ENCODE measurements around the gene GAGE12E. TPM values are rescaled to one million over a fixed set of nuclear protein-coding genes. Genes with fewer than 3 reads are reported as not detected.
"Not testable (repeated sequence)": the region's sequence is repeated elsewhere in the genome, so short reads cannot be mapped to it uniquely, and the experiment has no call there.

The GAGE12E gene
- total RNA-seq: not detected

- H3K27ac Mint-ChIP-seq; H3K4me1 Mint-ChIP-seq; H3K4me3 Mint-ChIP-seq; CTCF ChIA-PET; H3K9me3 Mint-ChIP-seq (ENCODE audit: low read depth); DNase-seq; ATAC-seq; H3K36me3 Mint-ChIP-seq; H3K27me3 Mint-ChIP-seq: not testable (repeated sequence)
These were observed at the start of gene GAGE12E for GRCh38 chrX:49550989-49551388. Gene GAGE12E (plus strand): TSS chrX:49551289. CDS start chrX:49552444, 1,155 bp downstream.

- H3K9me3 Mint-ChIP-seq (ENCODE audit: low read depth); H3K4me1 Mint-ChIP-seq; DNase-seq; H3K4me3 Mint-ChIP-seq; H3K27me3 Mint-ChIP-seq; CTCF ChIA-PET; ATAC-seq; H3K36me3 Mint-ChIP-seq; H3K27ac Mint-ChIP-seq: not testable (repeated sequence)
These were observed 19.2 kb upstream of the GAGE12E start, which contains the start of gene GAGE12C for GRCh38 chrX:49531877-49532276. Gene GAGE12C (plus strand): TSS chrX:49532177. CDS start chrX:49533332, 1,155 bp downstream.

- H3K27ac Mint-ChIP-seq; DNase-seq; CTCF ChIA-PET; H3K4me3 Mint-ChIP-seq; H3K9me3 Mint-ChIP-seq (ENCODE audit: low read depth); H3K27me3 Mint-ChIP-seq; ATAC-seq; H3K36me3 Mint-ChIP-seq; H3K4me1 Mint-ChIP-seq: not testable (repeated sequence)
These were observed 9.7 kb upstream of the GAGE12E start, which contains the start of gene GAGE12D for GRCh38 chrX:49541433-49541832. Gene GAGE12D (plus strand): TSS chrX:49541733. CDS start chrX:49542888, 1,155 bp downstream.

- H3K27ac Mint-ChIP-seq; H3K4me1 Mint-ChIP-seq; ATAC-seq; H3K36me3 Mint-ChIP-seq; H3K27me3 Mint-ChIP-seq; CTCF ChIA-PET; DNase-seq; H3K4me3 Mint-ChIP-seq; H3K9me3 Mint-ChIP-seq (ENCODE audit: low read depth): not testable (repeated sequence)
These were observed 9.5 kb downstream of the GAGE12E start, which contains the start of gene GAGE12F for GRCh38 chrX:49560542-49560941. Gene GAGE12F (plus strand): TSS chrX:49560842. CDS start chrX:49561997, 1,155 bp downstream.

GRCh38 chrX:49568728-49569127, 17.6 kb downstream of the GAGE12E start:
- H3K9me3 Mint-ChIP-seq (ENCODE audit: low read depth); ATAC-seq; H3K4me3 Mint-ChIP-seq; H3K4me1 Mint-ChIP-seq; CTCF ChIA-PET; H3K27me3 Mint-ChIP-seq; H3K36me3 Mint-ChIP-seq; H3K27ac Mint-ChIP-seq: not testable (repeated sequence)
- peak; percentile 32 for DNase-seq

GRCh38 chrX:49569152-49569551, 18.1 kb downstream of the GAGE12E start:
- H3K27ac Mint-ChIP-seq; CTCF ChIA-PET; H3K36me3 Mint-ChIP-seq; H3K27me3 Mint-ChIP-seq; H3K4me3 Mint-ChIP-seq; H3K4me1 Mint-ChIP-seq; H3K9me3 Mint-ChIP-seq (ENCODE audit: low read depth); ATAC-seq: not testable (repeated sequence)
- peak; percentile 11 for DNase-seq

- H3K4me1 Mint-ChIP-seq; H3K27me3 Mint-ChIP-seq; CTCF ChIA-PET; H3K36me3 Mint-ChIP-seq; DNase-seq; H3K9me3 Mint-ChIP-seq (ENCODE audit: low read depth); H3K27ac Mint-ChIP-seq; ATAC-seq; H3K4me3 Mint-ChIP-seq: not testable (repeated sequence)
These were observed 19.0 kb downstream of the GAGE12E start, which contains the start of gene GAGE12G for GRCh38 chrX:49570100-49570499. Gene GAGE12G (plus strand): TSS chrX:49570400. CDS start chrX:49571555, 1,155 bp downstream.

GRCh38 chrX:49579649-49580048, 28.6 kb downstream of the GAGE12E start, which contains the start of gene GAGE12H:
Gene GAGE12H (plus strand): TSS chrX:49579949. CDS start chrX:49581104, 1,155 bp downstream.
- H3K4me3 Mint-ChIP-seq: not testable (repeated sequence)

GRCh38 chrX:49589196-49589595, 38.1 kb downstream of the GAGE12E start, which contains the start of gene GAGE2A:
Gene GAGE2A (plus strand): TSS chrX:49589496. CDS start chrX:49590651, 1,155 bp downstream.
- CTCF ChIA-PET; ATAC-seq; H3K36me3 Mint-ChIP-seq; H3K4me3 Mint-ChIP-seq; H3K9me3 Mint-ChIP-seq (ENCODE audit: low read depth); H3K4me1 Mint-ChIP-seq; DNase-seq; H3K27me3 Mint-ChIP-seq; H3K27ac Mint-ChIP-seq: not testable (repeated sequence)

More at GRCh38 chrX:49579649-49580048, 28.6 kb downstream of the GAGE12E start, which contains the start of gene GAGE12H:
- DNase-seq; H3K27ac Mint-ChIP-seq; H3K9me3 Mint-ChIP-seq (ENCODE audit: low read depth); ATAC-seq; H3K27me3 Mint-ChIP-seq; H3K4me1 Mint-ChIP-seq; CTCF ChIA-PET; H3K36me3 Mint-ChIP-seq: not testable (repeated sequence)

- CTCF ChIA-PET; H3K4me1 Mint-ChIP-seq; H3K27me3 Mint-ChIP-seq; H3K9me3 Mint-ChIP-seq (ENCODE audit: low read depth); H3K4me3 Mint-ChIP-seq; H3K27ac Mint-ChIP-seq; ATAC-seq; H3K36me3 Mint-ChIP-seq: not testable (repeated sequence)
- DNase-seq: peak; percentile 40
These were observed 38.8 kb downstream of the GAGE12E start for GRCh38 chrX:49589769-49590478.

- ATAC-seq; H3K9me3 Mint-ChIP-seq (ENCODE audit: low read depth); H3K27ac Mint-ChIP-seq; H3K4me3 Mint-ChIP-seq; H3K27me3 Mint-ChIP-seq; H3K4me1 Mint-ChIP-seq; H3K36me3 Mint-ChIP-seq; CTCF ChIA-PET: not testable (repeated sequence)
- peak; percentile 35 for DNase-seq
These were observed 39.4 kb downstream of the GAGE12E start for GRCh38 chrX:49590488-49590887.

GRCh38 chrX:49598720-49599119, 47.6 kb downstream of the GAGE12E start, which contains the start of gene GAGE1:
Gene GAGE1 (plus strand): TSS chrX:49599020. CDS start chrX:49600175, 1,155 bp downstream.
- H3K36me3 Mint-ChIP-seq; H3K4me3 Mint-ChIP-seq; DNase-seq; H3K4me1 Mint-ChIP-seq; CTCF ChIA-PET; H3K9me3 Mint-ChIP-seq (ENCODE audit: low read depth); H3K27me3 Mint-ChIP-seq; ATAC-seq; H3K27ac Mint-ChIP-seq: not testable (repeated sequence)

All from activated CD8-positive, alpha-beta memory T cell treated with anti-CD3 and anti-CD28 coated beads, Interleukin-2, amount 10 ng/mL, durations not matched to agents 7 days and 5 days (primary cell).